D721Med (cell line): Measurements from ENCODE around the gene IGSF21.
A peak's percentile ranks its signal among the peaks of the same experiment; 100 is the strongest.

Experiments used
- DNase-seq: peaks from one replicate; pipeline ENCODE4 v3.0.0; 2011; ENCODE audit warnings: low spot score; ENCODE audit not compliant: insufficient read length
- FAIRE-seq: peaks from 2 replicates; lab custom pipeline; 2011; peaks lifted over from hg19 to GRCh38; lab: Jason Lieb, UNC
- TF ChIP-seq, protein P1 (sequence below): IDR thresholded peaks from 2 replicates; pipeline ENCODE4 v1.5.1; 2012; ENCODE audit warnings: mild to moderate bottlenecking, control low read depth; ENCODE audit not compliant: insufficient read depth; ENCODE audit errors: missing control alignments

The IGSF21 gene

DNA sequence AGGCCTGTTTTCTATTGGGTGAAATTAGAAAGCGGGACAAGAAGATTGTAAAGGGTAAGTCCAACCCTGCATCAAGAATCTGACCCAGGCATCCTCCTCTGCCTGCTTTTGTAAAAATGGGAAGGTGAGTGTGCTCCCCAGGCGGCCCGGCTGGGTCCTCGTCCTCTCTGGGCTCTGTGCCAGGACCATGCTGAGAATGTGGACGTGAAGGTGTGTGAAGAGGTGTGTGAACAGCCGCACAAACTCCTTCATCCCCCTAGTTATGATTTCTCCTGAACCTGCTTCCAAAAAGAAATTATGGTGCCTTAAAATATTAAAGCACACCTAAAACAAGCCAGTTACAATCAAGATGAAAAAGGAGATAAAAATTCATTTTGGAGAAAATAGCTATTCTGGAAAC lies 185.7 kb downstream of the IGSF21 start:
- FAIRE-seq (no peak), DNase-seq (no peak)
- TF ChIP-seq, protein P1, sequence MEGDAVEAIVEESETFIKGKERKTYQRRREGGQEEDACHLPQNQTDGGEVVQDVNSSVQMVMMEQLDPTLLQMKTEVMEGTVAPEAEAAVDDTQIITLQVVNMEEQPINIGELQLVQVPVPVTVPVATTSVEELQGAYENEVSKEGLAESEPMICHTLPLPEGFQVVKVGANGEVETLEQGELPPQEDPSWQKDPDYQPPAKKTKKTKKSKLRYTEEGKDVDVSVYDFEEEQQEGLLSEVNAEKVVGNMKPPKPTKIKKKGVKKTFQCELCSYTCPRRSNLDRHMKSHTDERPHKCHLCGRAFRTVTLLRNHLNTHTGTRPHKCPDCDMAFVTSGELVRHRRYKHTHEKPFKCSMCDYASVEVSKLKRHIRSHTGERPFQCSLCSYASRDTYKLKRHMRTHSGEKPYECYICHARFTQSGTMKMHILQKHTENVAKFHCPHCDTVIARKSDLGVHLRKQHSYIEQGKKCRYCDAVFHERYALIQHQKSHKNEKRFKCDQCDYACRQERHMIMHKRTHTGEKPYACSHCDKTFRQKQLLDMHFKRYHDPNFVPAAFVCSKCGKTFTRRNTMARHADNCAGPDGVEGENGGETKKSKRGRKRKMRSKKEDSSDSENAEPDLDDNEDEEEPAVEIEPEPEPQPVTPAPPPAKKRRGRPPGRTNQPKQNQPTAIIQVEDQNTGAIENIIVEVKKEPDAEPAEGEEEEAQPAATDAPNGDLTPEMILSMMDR, result no peak

DNA sequence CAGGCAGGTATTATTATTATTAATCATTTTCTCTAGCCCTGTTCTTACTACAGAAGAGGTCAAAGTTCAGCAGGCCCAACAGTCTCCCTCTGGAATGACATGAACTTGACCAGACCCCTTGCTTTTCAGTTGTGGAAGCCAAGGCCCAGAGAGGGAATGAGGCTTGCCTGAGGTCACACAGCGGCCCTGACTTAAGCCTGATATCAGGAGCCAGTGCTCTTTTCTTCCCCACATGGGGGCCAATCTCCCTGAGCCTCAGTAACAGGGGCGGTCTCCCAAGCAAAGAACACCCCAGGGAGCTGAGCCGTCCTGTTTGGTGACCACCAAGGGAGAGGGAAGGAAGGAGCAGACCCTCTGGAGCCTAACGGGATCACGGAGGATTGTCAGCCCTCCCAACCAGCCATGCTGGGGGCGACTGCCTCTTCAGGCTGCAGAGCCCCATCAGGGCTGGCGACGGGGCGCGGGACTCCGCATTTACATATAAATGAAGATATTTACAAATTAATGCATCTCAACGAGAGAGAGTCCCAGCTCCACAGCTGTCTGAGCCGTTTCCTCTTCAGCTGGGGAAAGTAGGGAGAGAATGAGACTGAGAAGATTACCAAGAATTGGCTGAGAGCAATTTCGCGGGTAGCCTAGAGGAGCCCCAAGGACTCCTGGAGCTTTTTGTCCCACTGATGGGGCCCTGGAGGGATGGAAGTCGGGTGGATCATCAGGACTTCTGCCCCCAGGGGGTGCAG lies 187.0 kb downstream of the IGSF21 start:
- TF ChIP-seq, protein P1, result no peak

DNA sequence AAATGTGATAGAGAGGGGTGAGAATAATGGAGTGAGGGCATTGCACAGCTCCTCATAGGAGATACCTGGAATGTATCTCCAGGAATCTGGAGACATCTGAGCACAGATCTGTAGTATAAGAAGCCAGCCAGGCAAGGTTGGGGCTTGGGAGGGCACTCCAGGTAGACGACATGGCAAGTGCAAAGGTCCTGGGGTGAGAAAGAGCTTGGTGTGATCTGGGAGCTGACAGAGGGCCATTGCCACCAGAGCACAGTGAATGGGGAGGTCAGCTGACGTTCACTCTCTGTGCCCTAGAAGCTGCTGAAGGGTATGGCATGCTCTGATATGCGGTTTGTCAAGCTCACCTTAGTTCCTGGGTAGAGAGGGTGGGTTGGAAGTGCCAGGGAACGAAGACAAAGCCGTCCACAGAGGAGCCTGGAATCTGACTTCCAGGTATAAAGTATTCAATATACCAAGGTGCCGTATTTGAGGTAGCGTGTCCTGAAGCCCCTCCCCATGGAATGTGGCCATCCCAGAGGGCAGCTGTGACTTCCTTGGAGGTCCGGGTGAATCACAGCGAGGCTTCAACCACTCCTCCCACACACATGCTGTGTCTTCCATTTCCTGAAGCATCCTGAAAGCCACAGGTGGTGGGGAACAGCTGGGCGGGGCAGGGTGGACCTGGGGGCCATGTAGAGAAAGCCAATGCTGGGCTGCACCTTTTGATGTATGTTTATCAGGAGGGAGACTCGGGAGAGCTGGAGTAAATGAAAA lies 190.5 kb downstream of the IGSF21 start:
- TF ChIP-seq, protein P1, result no peak
- DNase-seq, result no peak

More for the DNA sequence above, 187.0 kb downstream of the IGSF21 start:
- no peak for FAIRE-seq
- no peak for DNase-seq

DNA sequence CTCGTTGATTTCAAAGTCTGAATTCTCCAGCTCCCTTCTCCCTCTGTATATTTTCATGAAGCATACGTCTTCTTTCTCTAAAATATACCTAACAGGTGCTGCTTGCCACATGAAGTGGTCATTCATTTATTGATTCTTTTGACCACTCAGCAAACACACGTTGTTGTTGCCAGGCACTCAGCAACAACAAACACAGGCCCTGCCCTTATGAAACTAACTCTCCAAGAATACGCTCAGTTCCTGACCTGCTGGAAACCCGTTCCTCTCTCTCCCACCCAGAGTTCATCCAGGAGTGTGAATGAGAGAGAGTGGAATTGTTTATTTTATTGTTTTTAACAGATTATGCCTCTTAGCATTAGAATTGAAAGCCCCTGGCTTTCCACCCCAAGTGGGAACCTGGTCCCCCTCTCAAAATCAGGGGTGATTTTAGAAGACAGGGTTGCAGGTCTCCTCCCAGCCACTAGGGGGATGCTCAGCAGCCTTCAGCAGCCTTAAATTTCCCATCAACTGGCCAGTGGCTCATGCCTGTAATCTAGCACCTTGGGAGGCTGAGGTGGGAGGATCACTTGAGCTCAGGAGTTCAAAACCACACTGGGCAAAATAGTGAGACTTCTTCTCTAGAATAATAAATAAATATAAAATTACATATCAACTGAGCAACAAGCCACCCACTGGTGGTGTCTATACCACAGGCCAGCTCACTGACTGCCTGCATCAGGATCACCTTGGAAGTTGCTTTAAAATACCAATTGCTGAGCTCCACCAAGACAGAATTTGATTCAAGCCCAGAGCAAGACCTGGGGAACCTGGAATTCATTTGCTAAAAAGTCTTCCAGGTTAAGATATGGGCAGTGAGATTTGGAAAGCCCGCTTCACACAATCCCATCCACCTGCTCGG lies 192.1 kb downstream of the IGSF21 start:
- FAIRE-seq (no peak), DNase-seq (no peak)
- TF ChIP-seq, protein P1, result peak; percentile 67

More for the DNA sequence above, 190.5 kb downstream of the IGSF21 start:
- no peak for FAIRE-seq

DNA sequence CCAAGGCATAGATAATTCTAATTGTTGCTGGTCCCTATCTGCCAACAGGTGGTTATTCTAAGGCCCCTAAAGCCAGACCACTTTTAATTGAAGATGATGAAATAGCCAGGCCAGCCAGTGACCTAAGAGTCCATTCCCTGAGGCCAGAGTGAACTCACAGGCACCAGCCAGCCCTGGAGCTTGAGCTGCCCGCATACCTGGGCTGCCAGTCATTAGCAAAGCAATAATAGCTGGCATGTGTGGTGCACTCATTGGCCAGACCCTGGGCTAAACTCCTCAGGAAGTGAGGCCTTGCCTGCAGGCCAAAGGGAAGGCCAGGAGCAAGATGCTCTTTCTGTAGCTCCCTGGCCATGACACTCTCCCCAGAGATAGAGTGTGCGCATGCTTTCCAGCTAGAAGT lies 192.8 kb downstream of the IGSF21 start:
- DNase-seq (no peak), FAIRE-seq (no peak)
- TF ChIP-seq, protein P1, result no peak

DNA sequence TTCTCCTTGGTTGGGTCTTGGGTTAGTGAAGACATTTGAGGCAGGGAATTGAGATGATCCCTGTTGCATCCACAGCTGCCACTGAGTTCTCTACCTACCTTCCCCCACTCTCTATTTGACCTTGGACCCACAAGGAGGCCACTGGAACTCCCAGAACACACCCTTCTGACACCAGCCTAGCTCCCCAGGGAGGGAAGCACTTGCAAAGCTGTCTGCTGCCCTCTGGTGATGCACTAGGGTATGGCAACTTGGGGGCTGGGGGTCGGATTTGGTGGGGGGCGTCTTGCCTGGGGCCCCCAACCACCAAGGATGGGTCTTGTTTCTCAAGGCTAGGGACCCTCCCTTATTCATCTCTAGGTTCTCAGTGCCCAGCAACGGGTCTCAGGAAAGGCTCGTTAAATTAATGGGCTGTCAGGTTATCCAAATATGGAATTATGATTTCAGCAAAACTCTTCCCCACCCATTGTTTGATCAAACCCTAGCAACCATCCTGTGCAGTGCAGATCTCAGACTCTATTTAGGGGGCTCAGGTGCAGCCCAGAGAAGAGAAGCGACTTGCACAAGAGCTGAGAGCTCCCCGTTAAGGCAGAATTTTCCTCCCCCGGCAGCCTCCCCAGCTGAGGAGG lies 195.3 kb downstream of the IGSF21 start:
- FAIRE-seq (no peak), DNase-seq (no peak)
- TF ChIP-seq, protein P1, result peak; percentile 39
